ENCODE measurements around the gene SLC66A2. TPM values are rescaled to one million over a fixed set of nuclear protein-coding genes. Genes with fewer than 3 reads are reported as not detected.

SLC66A2 gene
- total RNA-seq, 1 donor = 23.3 TPM

GRCh38 chr18:79859314-79859713 is 92.1 kb downstream of the SLC66A2 start:
- TF ChIP-seq CTCF (IDR thresholded peaks at IDR 0.05; ENCODE audit: insufficient read depth, low read depth, low read length) = no peak
- no peak for DNase-seq (ENCODE audit: low read depth)
- H3K4me3 ChIP-seq (ENCODE audit: low read depth, low read length) = no peak overlapping the region

GRCh38 chr18:79857082-79857671 is 94.3 kb downstream of the SLC66A2 start:
- no peak for TF ChIP-seq CTCF (IDR thresholded peaks at IDR 0.05; ENCODE audit: insufficient read depth, low read depth, low read length)
- DNase-seq (ENCODE audit: low read depth) = peak; percentile 48
- peak overlapping the region; percentile 4 for H3K4me3 ChIP-seq (ENCODE audit: low read depth, low read length)

- DNase-seq (ENCODE audit: low read depth) = peak; percentile 67
- no peak for TF ChIP-seq CTCF (IDR thresholded peaks at IDR 0.05; ENCODE audit: insufficient read depth, low read depth, low read length)
- no peak overlapping the region for H3K4me3 ChIP-seq (ENCODE audit: low read depth, low read length)
These were observed 95.1 kb downstream of the SLC66A2 start for GRCh38 chr18:79856119-79857007.

- no peak overlapping the region for H3K4me3 ChIP-seq (ENCODE audit: low read depth, low read length)
- no peak for DNase-seq (ENCODE audit: low read depth)
- no peak for TF ChIP-seq CTCF (IDR thresholded peaks at IDR 0.05; ENCODE audit: insufficient read depth, low read depth, low read length)
These were observed 96.1 kb downstream of the SLC66A2 start for GRCh38 chr18:79855147-79855933.

GRCh38 chr18:79853993-79854364 is 97.5 kb downstream of the SLC66A2 start:
- DNase-seq (ENCODE audit: low read depth) = no peak
- no peak for TF ChIP-seq CTCF (IDR thresholded peaks at IDR 0.05; ENCODE audit: insufficient read depth, low read depth, low read length)
- no peak overlapping the region for H3K4me3 ChIP-seq (ENCODE audit: low read depth, low read length)

- H3K4me3 ChIP-seq (ENCODE audit: low read depth, low read length) = no peak overlapping the region
- no peak for DNase-seq (ENCODE audit: low read depth)
- no peak for TF ChIP-seq CTCF (IDR thresholded peaks at IDR 0.05; ENCODE audit: insufficient read depth, low read depth, low read length)
These were observed 98.0 kb downstream of the SLC66A2 start for GRCh38 chr18:79853303-79853992.

All from fibroblast of villous mesenchyme (primary cell).